ENCODE measurements around the gene ACTBL2. TPM values are rescaled to one million over a fixed set of nuclear protein-coding genes. Genes with fewer than 3 reads are reported as not detected.

The ACTBL2 gene
- total and polyA plus RNA-seq, 2 of the 13 experiments (the other 11 are each of a cell fraction or from before 2014, with no cell fraction given), result not detected

DNA sequence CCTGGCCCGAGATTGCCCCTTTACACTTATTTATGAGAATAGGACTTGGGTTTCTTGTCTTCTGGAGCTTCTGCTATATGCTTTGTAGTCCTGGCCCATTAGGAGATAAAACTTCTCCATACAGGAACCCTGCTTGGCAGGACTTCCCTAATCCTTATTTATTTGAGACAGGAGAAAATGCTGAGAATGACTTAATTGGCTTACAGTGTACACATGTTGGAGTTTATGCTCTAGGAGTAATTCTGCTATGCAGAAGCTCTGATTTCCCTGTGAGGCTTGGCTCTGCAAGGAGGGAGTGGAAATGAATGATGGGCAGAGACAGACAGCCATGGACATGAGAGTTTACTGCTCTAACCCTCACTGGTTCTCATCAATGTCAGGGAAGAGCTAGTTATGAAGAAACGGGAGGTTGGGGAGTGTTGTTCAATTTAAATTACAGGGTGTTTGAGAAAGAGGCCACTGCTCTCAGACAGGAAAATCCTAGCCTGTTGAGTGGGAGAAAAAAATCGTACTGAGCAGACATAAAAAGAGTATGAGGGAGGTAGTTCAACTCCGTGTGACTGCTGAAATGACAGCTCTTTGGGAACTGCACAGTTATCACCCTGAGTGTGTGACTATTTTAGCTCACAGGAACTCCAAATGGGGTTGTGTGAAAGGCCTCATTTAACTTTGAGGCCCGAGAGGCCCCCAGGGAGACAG lies 37.5 kb downstream of the ACTBL2 start:
- Histone ChIP-seq H3K9me3 (ENCODE audit: low read length) (no peaks in the 10 kb centered on the region), H3K9ac (ENCODE audit: insufficient read depth, low read depth, low read length) (no peak overlapping the region), H4K20me1 (ENCODE audit: insufficient read depth, low read length) (no peaks in the 10 kb centered on the region), H3K4me1 (ENCODE audit: insufficient read depth, low read length) (no peaks in the 10 kb centered on the region), H3K27me3 (ENCODE audit: control insufficient read depth in 1 of 2, insufficient read depth in 2 of 2, low read length in 2 of 2) (no peaks in the 10 kb centered on the region), H3K36me3 (replicated peaks in 1 of 2; ENCODE audit: control insufficient read depth in 1 of 2, insufficient read depth in 2 of 2, low read length in 2 of 2) (no peaks in the 10 kb centered on the region), H3K79me2 (ENCODE audit: insufficient read depth, low read length) (no peaks in the 10 kb centered on the region), H3K4me2 (ENCODE audit: low read depth, low read length) (no peak overlapping the region), H2AFZ (ENCODE audit: low read length) (no peak overlapping the region), H3K27ac (ENCODE audit: extremely low read length, insufficient read depth, low read length) (no peak overlapping the region), H3K4me3 (replicated peaks in 1 of 3; ENCODE audit: insufficient read depth in 1 of 3, low read depth in 2 of 3, low read length in 3 of 3) (no peak overlapping the region)
- WGBS (ENCODE audit: low lambda C conversion rate), result 4% methylated on average over 5 of the region's 5 CpGs
- no TSS peak for BruUV-seq (replicated peaks)
- no peak for ATAC-seq
- ChIA-PET POLR2A (no interaction called here), CTCF (ENCODE audit: low intra/inter-chr PET ratio, low total read pairs) (no interaction called here)
- in situ Hi-C loops (cut with HindIII; ENCODE audit: extremely low pct_ligation_motif_present, low pct_unique_long_range_greater_than_20kb), result no loop called here
- FAIRE-seq, result no peak
- DNase-seq (ENCODE audit: low spot score), result no peak
- 0 out of 4 replicates have a peak, but pooled peaks of 1 of the 2 experiments have one; percentile 2 for TF ChIP-seq MAFK (conservative IDR thresholded peaks at IDR 0.05 in 1 of 2, IDR thresholded peaks at IDR 0.05 in 1 of 2; ENCODE audit: low read length in 2 of 2)
- TF ChIP-seq ZNF44 (CRISPR knock-in tag; IDR thresholded peaks at IDR 0.05), result no peak
- intact Hi-C loops (cut with micrococcal nuclease; ENCODE audit: unreplicated experiment), result no loop called here

DNA sequence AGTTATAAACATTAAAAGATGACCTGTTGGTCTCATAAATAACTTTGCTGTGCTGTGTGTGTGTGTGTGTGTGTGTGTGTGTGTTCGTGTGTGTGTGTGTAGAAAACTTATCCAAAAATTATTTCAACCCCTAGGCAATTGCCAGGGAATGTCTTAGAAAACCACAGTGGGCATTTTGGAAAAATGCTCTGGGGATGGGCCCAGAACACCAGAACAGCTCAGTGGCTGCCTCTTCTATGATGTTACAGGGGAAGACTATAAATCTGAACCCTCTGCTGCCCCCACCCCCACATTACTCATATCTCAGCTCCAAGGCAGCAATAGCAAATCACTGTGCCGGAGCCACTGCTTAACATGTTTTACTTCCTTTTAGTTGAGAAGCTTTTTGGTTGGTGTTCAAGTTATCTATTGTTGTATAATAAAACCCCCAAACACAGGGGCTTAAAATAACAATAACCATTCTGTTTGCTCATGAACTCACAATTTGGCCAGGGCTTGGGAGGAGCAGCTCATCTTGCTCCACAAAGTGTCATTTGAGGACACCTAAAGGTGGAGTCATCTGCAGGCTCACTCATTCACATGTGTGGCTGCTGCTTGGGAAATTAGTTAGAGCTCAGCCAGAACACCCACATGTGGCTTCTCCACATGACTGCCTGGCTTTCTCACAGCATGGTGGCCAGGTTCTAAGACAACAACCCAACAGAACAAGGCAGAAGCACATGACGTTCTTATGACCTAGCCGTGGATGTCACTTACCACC lies 40.4 kb downstream of the ACTBL2 start:
- H3K27ac ChIP-seq (ENCODE audit: extremely low read length, insufficient read depth, low read length), result no peak overlapping the region
- POLR2A ChIA-PET, result no interaction called here
- TF ChIP-seq ZBTB20 (CRISPR knock-in tag; IDR thresholded peaks at IDR 0.05; ENCODE audit: borderline replicate concordance, low read depth), result no peak
- TF ChIP-seq RAD51 (IDR thresholded peaks at IDR 0.05; ENCODE audit: borderline replicate concordance), result no peak
- no peak for TF ChIP-seq ZFP90 (CRISPR knock-in tag; IDR thresholded peaks at IDR 0.05; ENCODE audit: borderline replicate concordance)
- TF ChIP-seq ZNF777 (CRISPR knock-in tag; IDR thresholded peaks at IDR 0.05), result no peak
- TF ChIP-seq, protein P1, sequence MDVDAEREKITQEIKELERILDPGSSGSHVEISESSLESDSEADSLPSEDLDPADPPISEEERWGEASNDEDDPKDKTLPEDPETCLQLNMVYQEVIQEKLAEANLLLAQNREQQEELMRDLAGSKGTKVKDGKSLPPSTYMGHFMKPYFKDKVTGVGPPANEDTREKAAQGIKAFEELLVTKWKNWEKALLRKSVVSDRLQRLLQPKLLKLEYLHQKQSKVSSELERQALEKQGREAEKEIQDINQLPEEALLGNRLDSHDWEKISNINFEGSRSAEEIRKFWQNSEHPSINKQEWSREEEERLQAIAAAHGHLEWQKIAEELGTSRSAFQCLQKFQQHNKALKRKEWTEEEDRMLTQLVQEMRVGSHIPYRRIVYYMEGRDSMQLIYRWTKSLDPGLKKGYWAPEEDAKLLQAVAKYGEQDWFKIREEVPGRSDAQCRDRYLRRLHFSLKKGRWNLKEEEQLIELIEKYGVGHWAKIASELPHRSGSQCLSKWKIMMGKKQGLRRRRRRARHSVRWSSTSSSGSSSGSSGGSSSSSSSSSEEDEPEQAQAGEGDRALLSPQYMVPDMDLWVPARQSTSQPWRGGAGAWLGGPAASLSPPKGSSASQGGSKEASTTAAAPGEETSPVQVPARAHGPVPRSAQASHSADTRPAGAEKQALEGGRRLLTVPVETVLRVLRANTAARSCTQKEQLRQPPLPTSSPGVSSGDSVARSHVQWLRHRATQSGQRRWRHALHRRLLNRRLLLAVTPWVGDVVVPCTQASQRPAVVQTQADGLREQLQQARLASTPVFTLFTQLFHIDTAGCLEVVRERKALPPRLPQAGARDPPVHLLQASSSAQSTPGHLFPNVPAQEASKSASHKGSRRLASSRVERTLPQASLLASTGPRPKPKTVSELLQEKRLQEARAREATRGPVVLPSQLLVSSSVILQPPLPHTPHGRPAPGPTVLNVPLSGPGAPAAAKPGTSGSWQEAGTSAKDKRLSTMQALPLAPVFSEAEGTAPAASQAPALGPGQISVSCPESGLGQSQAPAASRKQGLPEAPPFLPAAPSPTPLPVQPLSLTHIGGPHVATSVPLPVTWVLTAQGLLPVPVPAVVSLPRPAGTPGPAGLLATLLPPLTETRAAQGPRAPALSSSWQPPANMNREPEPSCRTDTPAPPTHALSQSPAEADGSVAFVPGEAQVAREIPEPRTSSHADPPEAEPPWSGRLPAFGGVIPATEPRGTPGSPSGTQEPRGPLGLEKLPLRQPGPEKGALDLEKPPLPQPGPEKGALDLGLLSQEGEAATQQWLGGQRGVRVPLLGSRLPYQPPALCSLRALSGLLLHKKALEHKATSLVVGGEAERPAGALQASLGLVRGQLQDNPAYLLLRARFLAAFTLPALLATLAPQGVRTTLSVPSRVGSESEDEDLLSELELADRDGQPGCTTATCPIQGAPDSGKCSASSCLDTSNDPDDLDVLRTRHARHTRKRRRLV (CRISPR knock-in tag; IDR thresholded peaks at IDR 0.05), result no peak
- TF ChIP-seq MAFK (conservative IDR thresholded peaks at IDR 0.05 in 1 of 2, IDR thresholded peaks at IDR 0.05 in 1 of 2; ENCODE audit: low read length in 2 of 2), result no peak
- no peak for TF ChIP-seq FOSL1 (CRISPR knock-in tag; IDR thresholded peaks at IDR 0.05; ENCODE audit: borderline replicate concordance)

More for the DNA sequence above, 40.4 kb downstream of the ACTBL2 start:
- Histone ChIP-seq H3K27me3 (ENCODE audit: control insufficient read depth in 1 of 2, insufficient read depth in 2 of 2, low read length in 2 of 2) (0 out of 5 replicates have a peak, but pooled peaks cover 0 to 3% of the 10 kb centered on the region in 2 experiments), H3K36me3 (replicated peaks in 1 of 2; ENCODE audit: control insufficient read depth in 1 of 2, insufficient read depth in 2 of 2, low read length in 2 of 2) (no peaks in the 10 kb centered on the region), H3K4me3 (replicated peaks in 1 of 3; ENCODE audit: insufficient read depth in 1 of 3, low read depth in 2 of 3, low read length in 3 of 3) (no peak overlapping the region), H3K4me2 (ENCODE audit: low read depth, low read length) (no peak overlapping the region), H3K4me1 (ENCODE audit: insufficient read depth, low read length) (no peaks in the 10 kb centered on the region), H3K9ac (ENCODE audit: insufficient read depth, low read depth, low read length) (no peak overlapping the region), H2AFZ (ENCODE audit: low read length) (no peak overlapping the region), H3K9me3 (ENCODE audit: low read length) (no peaks in the 10 kb centered on the region), H3K79me2 (ENCODE audit: insufficient read depth, low read length) (no peaks in the 10 kb centered on the region), H4K20me1 (ENCODE audit: insufficient read depth, low read length) (no peaks in the 10 kb centered on the region)
- FAIRE-seq, result no peak
- WGBS (ENCODE audit: low lambda C conversion rate), result 48% methylated on average over 4 of the region's 4 CpGs
- CTCF ChIA-PET (ENCODE audit: low intra/inter-chr PET ratio, low total read pairs), result no interaction called here
- no TSS peak for BruUV-seq (replicated peaks)
- intact Hi-C loops (cut with micrococcal nuclease; ENCODE audit: unreplicated experiment) (no loop called here), in situ Hi-C loops (cut with HindIII; ENCODE audit: extremely low pct_ligation_motif_present, low pct_unique_long_range_greater_than_20kb) (no loop called here)
- ATAC-seq, result no peak
- no peak for DNase-seq (ENCODE audit: low spot score)

All from HepG2 (cell line).